GM10248 (cell line): ENCODE results near the gene ZDHHC1.

Source experiments
- CTCF ChIA-PET: fragments of 300-600 bp; sonication (Branson Sonifier 250); formaldehyde crosslinking; extraction: SDS; loops from one replicate; lab custom pipeline; 2021; ENCODE audit warnings: antibody characterized with exemption; lab: Yijun Ruan, JAX
- POLR2A ChIA-PET: fragments of 350-650 bp; sonication (Branson Sonifier 250); formaldehyde crosslinking; extraction: SDS; loops from one replicate; lab custom pipeline; 2020; ENCODE audit warnings: antibody characterized with exemption; lab: Yijun Ruan, JAX
- DNase-seq: peaks from one replicate; pipeline ENCODE4 v3.0.0; 2012; ENCODE audit errors: extremely low spot score
- CTCF ChIP-seq: IDR thresholded peaks from 2 replicates; pipeline ENCODE4 v1.5.1; 2012; ENCODE audit warnings: mild to moderate bottlenecking, low read depth; ENCODE audit errors: extremely low read depth, missing control alignments, control extremely low read depth

The ZDHHC1 gene

DNA sequence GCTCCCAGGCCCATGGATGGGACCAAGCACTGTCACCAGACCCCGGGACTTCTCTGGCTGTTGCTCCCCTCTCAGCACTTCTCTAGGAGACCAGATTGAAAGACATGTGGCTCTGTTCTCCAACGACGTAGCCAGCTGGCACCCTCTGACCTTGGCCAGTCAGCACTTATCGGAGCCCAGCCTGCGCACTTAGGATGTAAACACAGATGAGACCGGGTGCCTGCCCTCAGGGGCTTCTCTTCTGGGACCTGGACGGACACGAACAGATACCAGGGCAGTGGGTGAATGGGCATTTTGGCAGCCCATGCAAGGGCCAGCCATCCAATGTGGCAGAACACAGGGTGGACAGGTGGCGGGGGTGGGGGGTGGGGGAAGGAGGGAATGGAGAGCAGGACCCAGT is 6.6 kb downstream of the ZDHHC1 start:
- no peak for TF ChIP-seq CTCF
- CTCF ChIA-PET: interaction anchor here (1.7 to 6.0 kb wide), 3 partner anchors 10 to 149 kb away, joined by 5 to 33 read pairs (median 11); no protein-coding TSS in a partner anchor
- DNase-seq: no peak
- POLR2A ChIA-PET: no interaction called here

GRCh38 chr16:67407788-67408452 is 8.4 kb downstream of the ZDHHC1 start:
- TF ChIP-seq CTCF: no peak
- no peak for DNase-seq
- ChIA-PET CTCF (interaction anchor here (0.9 to 1.2 kb wide), 5 partner anchors 8 to 147 kb away, joined by 4 to 7 read pairs (median 4); partner anchors contain the start of gene ATP6V0D1), POLR2A (no interaction called here)

DNA sequence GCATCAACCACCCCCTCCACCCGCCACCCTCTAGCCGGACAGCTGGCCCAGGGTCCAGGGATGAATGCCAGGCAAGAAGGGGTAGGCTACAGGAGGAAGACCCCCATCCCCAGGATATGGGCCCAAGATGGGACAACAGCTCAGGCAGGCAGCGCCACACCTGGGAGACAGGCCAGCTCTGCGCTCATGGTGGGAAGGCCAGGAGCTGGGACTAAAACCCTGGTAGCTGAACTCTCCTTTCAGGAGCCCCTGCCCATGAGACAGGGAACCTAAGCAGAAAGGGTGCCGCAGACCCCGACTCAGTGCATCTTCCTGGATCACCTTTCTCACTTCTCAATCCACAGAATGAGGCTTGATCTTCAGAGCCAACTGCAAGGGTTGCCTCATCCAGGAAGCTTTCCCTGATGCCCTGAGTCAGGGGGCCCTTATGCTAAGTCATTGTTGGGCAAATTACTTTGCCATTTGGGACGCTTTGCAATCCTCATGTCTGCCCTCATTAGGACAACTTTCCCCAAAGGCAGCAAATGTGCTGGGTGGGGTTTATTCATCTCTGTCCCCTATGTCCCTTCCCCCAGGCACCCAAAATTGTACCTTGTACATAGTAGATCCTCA is 9.0 kb downstream of the ZDHHC1 start:
- POLR2A ChIA-PET: no interaction called here

GRCh38 chr16:67406111-67406971 is 9.9 kb downstream of the ZDHHC1 start:
- TF ChIP-seq CTCF: no peak
- ChIA-PET CTCF (interaction anchor here (1.2 to 1.8 kb wide), 2 partner anchors 17 to 59 kb away, joined by 3 to 4 read pairs; no protein-coding TSS in a partner anchor), POLR2A (no interaction called here)
- no peak for DNase-seq

More for the DNA sequence above, 9.0 kb downstream of the ZDHHC1 start:
- no peak for TF ChIP-seq CTCF
- CTCF ChIA-PET: interaction anchor here (1.2 kb wide), 4 partner anchors 8 to 147 kb away, joined by 3 to 7 read pairs (median 4); partner anchors contain the start of gene ATP6V0D1
- DNase-seq: no peak

DNA sequence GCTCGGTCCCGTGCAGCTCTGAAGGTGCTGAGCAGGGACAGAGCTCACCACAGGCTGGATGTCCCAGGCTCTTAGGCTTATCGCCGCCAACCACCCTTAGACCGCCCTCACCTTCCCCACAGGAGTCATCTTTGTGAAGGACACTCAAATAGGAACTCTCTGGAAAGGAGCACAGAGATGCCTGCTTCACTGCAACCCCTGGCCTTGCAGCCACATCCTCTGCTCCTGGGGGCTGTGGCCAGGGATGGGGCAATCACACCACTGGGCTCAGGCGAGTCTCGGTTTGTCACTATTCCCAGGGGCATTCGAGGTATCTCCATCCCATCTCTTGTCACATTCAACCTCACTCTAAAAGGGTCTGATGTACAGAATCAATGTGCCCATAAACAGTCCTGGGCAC is 10.9 kb downstream of the ZDHHC1 start:
- no peak for DNase-seq
- ChIA-PET POLR2A (no interaction called here), CTCF (interaction anchor here (1.8 kb wide), 1 partner anchor 60 kb away, joined by 4 read pairs; no protein-coding TSS in a partner anchor)
- TF ChIP-seq CTCF: no peak

DNA sequence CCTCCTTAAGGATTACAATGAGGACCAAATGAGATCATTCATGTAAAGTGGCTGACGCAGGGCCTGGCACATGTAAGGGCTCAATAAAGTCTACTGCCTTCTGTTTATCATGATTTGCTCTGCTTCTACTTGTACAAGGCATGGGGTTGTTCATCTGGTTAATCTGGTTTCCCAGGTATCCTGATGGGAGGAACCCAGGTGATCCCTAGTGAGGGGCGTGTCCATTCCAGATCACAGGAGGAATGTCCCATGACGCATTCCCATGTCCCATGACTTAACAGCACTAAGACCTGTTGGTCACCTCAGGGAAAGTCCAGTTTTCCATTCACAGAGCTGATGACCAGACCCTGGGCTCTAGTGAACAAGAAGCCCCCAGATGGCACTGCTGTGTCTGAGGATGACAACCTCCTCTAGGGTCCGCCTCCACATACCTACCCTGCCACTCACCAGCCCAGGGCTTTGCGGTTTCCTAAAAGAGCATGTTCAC is 11.5 kb downstream of the ZDHHC1 start:
- no peak for TF ChIP-seq CTCF
- DNase-seq: no peak
- CTCF ChIA-PET: interaction anchor here (1.8 kb wide), 1 partner anchor 61 kb away, joined by 4 read pairs; no protein-coding TSS in a partner anchor
- POLR2A ChIA-PET: no interaction called here
